Measurements from ENCODE around the gene ERC2. TPM values are rescaled to one million over a fixed set of nuclear protein-coding genes. Genes with fewer than 3 reads are reported as not detected.

The ERC2 gene
- total RNA-seq, 2 experiments from 2014 or later, result not detected

- DNase-seq (ENCODE audit: low spot score), result no peak
- TF ChIP-seq CTCF (conservative IDR thresholded peaks at IDR 0.05; ENCODE audit: low read length), result no peak
- TF ChIP-seq EZH2phosphoT487 (IDR thresholded peaks at IDR 0.05; ENCODE audit: borderline replicate concordance, low read depth, low read length), result no peak
- Histone ChIP-seq H3K4me1 (ENCODE audit: insufficient read depth, low read length, poor library complexity, severe bottlenecking) (no peaks in the 10 kb centered on the region), H3K9me3 (ENCODE audit: low read length) (no peaks in the 10 kb centered on the region), H3K4me3 (ENCODE audit: low read depth, low read length, poor library complexity, severe bottlenecking) (no peak overlapping the region), H2AFZ (ENCODE audit: low read length) (no peak overlapping the region), H3K4me2 (ENCODE audit: low read length) (no peak overlapping the region), H3K9me2 (ENCODE audit: insufficient read depth, low read length) (no peaks in the 10 kb centered on the region), H4K20me1 (ENCODE audit: insufficient read depth, low read length) (no peaks in the 10 kb centered on the region), H3K36me3 (ENCODE audit: insufficient read depth, low read length) (no peaks in the 10 kb centered on the region), H3K79me2 (ENCODE audit: insufficient read depth, low read depth, low read length) (no peaks in the 10 kb centered on the region), H3K27ac (ENCODE audit: low read depth, low read length, poor library complexity, severe bottlenecking) (no peak overlapping the region)
- ChIA-PET CTCF (ENCODE audit: unreplicated experiment) (no interaction called here), POLR2A (interaction anchor here (0.9 kb wide), 1 partner anchor 209 kb away, joined by 3 read pairs; no protein-coding TSS in a partner anchor)
- intact Hi-C loops (cut with micrococcal nuclease; ENCODE audit: unreplicated experiment), result no loop called here
- no TSS peak for BruUV-seq (replicated peaks)
These were observed 955.5 kb downstream of the ERC2 start for GRCh38 chr3:55512571-55513343.

- Histone ChIP-seq H3K4me3 (ENCODE audit: low read depth, low read length, poor library complexity, severe bottlenecking) (no peak overlapping the region), H3K36me3 (ENCODE audit: insufficient read depth, low read length) (no peaks in the 10 kb centered on the region), H4K20me1 (ENCODE audit: insufficient read depth, low read length) (no peaks in the 10 kb centered on the region), H2AFZ (ENCODE audit: low read length) (no peak overlapping the region), H3K27ac (ENCODE audit: low read depth, low read length, poor library complexity, severe bottlenecking) (no peak overlapping the region), H3K9me2 (ENCODE audit: insufficient read depth, low read length) (no peaks in the 10 kb centered on the region), H3K79me2 (ENCODE audit: insufficient read depth, low read depth, low read length) (no peaks in the 10 kb centered on the region), H3K4me2 (ENCODE audit: low read length) (no peak overlapping the region), H3K9me3 (ENCODE audit: low read length) (no peaks in the 10 kb centered on the region), H3K4me1 (ENCODE audit: insufficient read depth, low read length, poor library complexity, severe bottlenecking) (no peaks in the 10 kb centered on the region)
- TF ChIP-seq CTCF (conservative IDR thresholded peaks at IDR 0.05; ENCODE audit: low read length) (no peak), EZH2phosphoT487 (IDR thresholded peaks at IDR 0.05; ENCODE audit: borderline replicate concordance, low read depth, low read length) (no peak)
- ChIA-PET CTCF (ENCODE audit: unreplicated experiment) (no interaction called here), POLR2A (no interaction called here)
- no TSS peak for BruUV-seq (replicated peaks)
- intact Hi-C loops (cut with micrococcal nuclease; ENCODE audit: unreplicated experiment), result no loop called here
- no peak for DNase-seq (ENCODE audit: low spot score)
These were observed 956.2 kb downstream of the ERC2 start for GRCh38 chr3:55511895-55512570.

GRCh38 chr3:55508335-55508734 lies 959.9 kb downstream of the ERC2 start:
- Histone ChIP-seq H3K9me3 (ENCODE audit: low read length) (no peaks in the 10 kb centered on the region), H4K20me1 (ENCODE audit: insufficient read depth, low read length) (no peaks in the 10 kb centered on the region), H3K4me3 (ENCODE audit: low read depth, low read length, poor library complexity, severe bottlenecking) (no peak overlapping the region), H3K4me1 (ENCODE audit: insufficient read depth, low read length, poor library complexity, severe bottlenecking) (peaks cover 8% of the 10 kb centered on the region), H3K79me2 (ENCODE audit: insufficient read depth, low read depth, low read length) (no peaks in the 10 kb centered on the region), H3K9me2 (ENCODE audit: insufficient read depth, low read length) (no peaks in the 10 kb centered on the region), H3K36me3 (ENCODE audit: insufficient read depth, low read length) (no peaks in the 10 kb centered on the region), H3K4me2 (ENCODE audit: low read length) (no peak overlapping the region), H3K27ac (ENCODE audit: low read depth, low read length, poor library complexity, severe bottlenecking) (no peak overlapping the region), H2AFZ (ENCODE audit: low read length) (no peak overlapping the region)
- POLR2A ChIA-PET, result interaction anchor here (0.8 kb wide), 1 partner anchor 245 kb away, joined by 3 read pairs; no protein-coding TSS in a partner anchor
- TF ChIP-seq EZH2phosphoT487 (IDR thresholded peaks at IDR 0.05; ENCODE audit: borderline replicate concordance, low read depth, low read length), result no peak
- TF ChIP-seq CTCF (conservative IDR thresholded peaks at IDR 0.05; ENCODE audit: low read length), result no peak
- BruUV-seq (replicated peaks), result no TSS peak
- CTCF ChIA-PET (ENCODE audit: unreplicated experiment), result no interaction called here
- no peak for DNase-seq (ENCODE audit: low spot score)
- intact Hi-C loops (cut with micrococcal nuclease; ENCODE audit: unreplicated experiment), result loop anchor here (5.0 kb wide), 1 partner anchor 214 kb away; no protein-coding TSS in a partner anchor

Measured in OCI-LY7 (cell line).